GM19043 (cell line): ENCODE data around the gene NBAS.
"Not testable (repeated sequence)": the region's sequence is repeated elsewhere in the genome, so short reads cannot be mapped to it uniquely, and the experiment has no call there.

Source experiments
- ATAC-seq: cut with Tn5 transposase; IDR thresholded peaks from one replicate; pipeline ENCODE4 v1.9.1; 2021; ENCODE audit warnings: low read depth; ENCODE audit not compliant: unreplicated experiment

The NBAS gene

GRCh38 chr2:15325296-15325695, 235.8 kb downstream of the NBAS start:
- no peak for ATAC-seq

- ATAC-seq: no peak
Measured at GRCh38 chr2:15323227-15323626, 237.9 kb downstream of the NBAS start.

- ATAC-seq: not testable (repeated sequence)
Measured at GRCh38 chr2:15321481-15321880, 239.7 kb downstream of the NBAS start.

- ATAC-seq: no peak
Measured at GRCh38 chr2:15316370-15316814, 244.7 kb downstream of the NBAS start.

- no peak for ATAC-seq
Measured at GRCh38 chr2:15315411-15315810, 245.7 kb downstream of the NBAS start.

GRCh38 chr2:15313657-15314056, 247.5 kb downstream of the NBAS start:
- ATAC-seq: peak; percentile 73

- ATAC-seq: no peak
Measured at GRCh38 chr2:15311926-15312325, 249.2 kb downstream of the NBAS start.

GRCh38 chr2:15311201-15311907, 249.8 kb downstream of the NBAS start:
- ATAC-seq: peak; percentile 58

- no peak for ATAC-seq
Measured at GRCh38 chr2:15307526-15307925, 253.6 kb downstream of the NBAS start.

GRCh38 chr2:15306706-15307105, 254.4 kb downstream of the NBAS start:
- no peak for ATAC-seq

GRCh38 chr2:15303874-15304273, 257.3 kb downstream of the NBAS start:
- ATAC-seq: no peak

- ATAC-seq: no peak
Measured at GRCh38 chr2:15302154-15302553, 259.0 kb downstream of the NBAS start.

- no peak for ATAC-seq
Measured at GRCh38 chr2:15300624-15301573, 260.2 kb downstream of the NBAS start.

GRCh38 chr2:15299904-15300520, 261.1 kb downstream of the NBAS start:
- no peak for ATAC-seq

GRCh38 chr2:15298770-15299169, 262.4 kb downstream of the NBAS start:
- ATAC-seq: no peak

GRCh38 chr2:15293262-15293937, 267.7 kb downstream of the NBAS start:
- peak; percentile 93 for ATAC-seq

- ATAC-seq: no peak
Measured at GRCh38 chr2:15287447-15288184, 273.5 kb downstream of the NBAS start.

- ATAC-seq: no peak
Measured at GRCh38 chr2:15284614-15285013, 276.5 kb downstream of the NBAS start.

- no peak for ATAC-seq
Measured at GRCh38 chr2:15281681-15282080, 279.5 kb downstream of the NBAS start.
